ES-I3 (cell line): ENCODE measurements around the gene RANGAP1.

Source experiments
- H3K36me3 ChIP-seq: 2 replicates; pipeline ENCODE4 v1.6.1; 2013; ENCODE audit warnings: mild to moderate bottlenecking, low read length, control low read depth, moderate library complexity; ENCODE audit not compliant: insufficient read depth
- H3K4me1 ChIP-seq: 2 replicates; pipeline ENCODE4 v1.6.1; 2013; ENCODE audit warnings: mild to moderate bottlenecking, control low read depth, low read length; ENCODE audit not compliant: insufficient read depth
- H3K9ac ChIP-seq: 2 replicates; pipeline ENCODE4 v1.6.1; 2013; ENCODE audit warnings: low read depth, mild to moderate bottlenecking, low read length, moderate library complexity
- H3K9me3 ChIP-seq: 2 replicates; pipeline ENCODE4 v1.6.1; 2013; ENCODE audit warnings: mild to moderate bottlenecking, low read length, moderate library complexity; ENCODE audit not compliant: control insufficient read depth, insufficient read depth

RANGAP1 gene

DNA sequence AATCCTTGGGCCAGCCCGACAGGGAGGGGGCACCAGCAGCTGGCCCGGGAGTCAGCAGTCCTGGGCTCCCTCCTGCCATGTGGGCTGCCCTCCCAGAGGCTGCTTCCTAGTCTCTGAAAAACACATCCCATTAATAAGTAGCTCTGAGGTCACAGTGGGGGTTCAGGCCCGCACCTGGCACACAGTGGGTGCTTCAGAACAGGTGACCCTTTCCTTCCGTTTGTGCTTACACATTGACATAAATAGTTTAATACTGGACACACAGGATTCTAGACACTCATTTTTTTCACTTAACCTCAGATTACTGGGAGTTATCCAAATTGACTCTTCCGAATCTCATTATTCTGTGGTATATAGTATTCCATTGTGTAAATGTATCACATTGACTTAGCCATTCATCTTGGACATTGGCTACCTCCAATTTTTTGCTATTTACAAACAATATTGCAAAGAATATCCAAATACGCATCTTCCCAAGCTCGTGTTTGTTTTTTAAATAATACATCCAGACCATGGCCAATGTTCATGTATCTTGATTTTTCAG, 44.8 kb downstream of the RANGAP1 start:
- no peak overlapping the region for H3K9ac ChIP-seq
- no peaks in the 10 kb centered on the region; the same call in 1 of the 2 replicates for H3K36me3 ChIP-seq
- H3K4me1 ChIP-seq, result peaks cover 3% of the 10 kb centered on the region; the same call in 1 of the 2 replicates
- no peaks in the 10 kb centered on the region for H3K9me3 ChIP-seq

- H3K4me1 ChIP-seq, result peaks cover 3% of the 10 kb centered on the region; the same call in 1 of the 2 replicates
- H3K9ac ChIP-seq, result no peak within 1 kb of the TSS; the same call in 1 of the 2 replicates
- no peaks in the 10 kb centered on the region; the same call in 1 of the 2 replicates for H3K36me3 ChIP-seq
- no peaks in the 10 kb centered on the region for H3K9me3 ChIP-seq
Observed at GRCh38 chr22:41240377-41241132, 45.4 kb downstream of the RANGAP1 start, which contains the start of gene CHADL. CHADL (minus strand) TSS chr22:41240931; CDS start chr22:41240881, 50 bp downstream.

- H3K4me1 ChIP-seq, result peaks cover 3% of the 10 kb centered on the region; the same call in 1 of the 2 replicates
- no peak overlapping the region for H3K9ac ChIP-seq
- H3K36me3 ChIP-seq, result no peaks in the 10 kb centered on the region
- H3K9me3 ChIP-seq, result no peaks in the 10 kb centered on the region
Observed at GRCh38 chr22:41239443-41240128, 46.4 kb downstream of the RANGAP1 start.

DNA sequence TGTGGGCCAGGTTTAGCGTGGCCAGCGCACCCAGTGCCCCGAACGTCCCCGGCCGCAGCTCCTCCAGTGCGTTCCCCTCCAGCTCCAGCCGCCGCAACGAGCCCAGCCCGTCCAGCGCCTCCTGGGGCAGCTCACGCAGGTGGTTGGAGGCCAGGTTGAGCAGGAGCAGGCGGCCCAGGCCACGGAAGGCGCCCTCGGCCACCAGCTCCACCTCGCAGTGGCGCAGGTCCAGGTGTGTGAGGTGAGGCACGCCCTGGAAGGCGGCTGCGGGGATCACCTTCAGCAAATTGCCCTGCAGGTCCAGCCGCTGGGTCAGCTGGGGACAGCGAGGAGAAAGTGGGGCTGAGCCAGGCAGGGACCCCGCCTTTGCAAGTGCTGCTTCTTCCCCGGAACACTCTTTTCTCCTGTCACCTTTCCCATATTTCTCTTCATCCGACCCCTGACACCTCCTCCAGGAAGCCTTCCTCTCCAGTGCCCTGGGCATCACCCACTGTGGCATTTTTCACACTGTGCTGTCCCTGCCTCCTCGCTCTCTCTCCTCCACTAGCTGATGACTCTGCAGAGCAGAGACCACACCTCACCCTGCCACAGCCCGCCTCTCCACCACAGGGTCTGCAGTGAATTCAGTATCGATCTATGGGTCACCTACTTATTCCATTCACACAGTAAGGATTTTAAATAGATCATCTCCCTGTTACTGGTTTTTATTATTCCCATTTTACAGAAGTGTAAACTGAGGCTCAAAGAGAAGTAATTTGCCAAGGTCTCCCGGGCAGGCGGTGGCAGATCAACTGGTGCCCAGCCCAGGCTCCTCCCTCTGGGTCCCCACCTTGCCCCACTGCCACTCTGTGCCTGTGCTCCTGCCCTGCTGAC, 47.2 kb downstream of the RANGAP1 start:
- H3K36me3 ChIP-seq, result no peaks in the 10 kb centered on the region
- no peak overlapping the region for H3K9ac ChIP-seq
- H3K4me1 ChIP-seq, result peaks cover 3% of the 10 kb centered on the region; the same call in 1 of the 2 replicates
- no peaks in the 10 kb centered on the region for H3K9me3 ChIP-seq

DNA sequence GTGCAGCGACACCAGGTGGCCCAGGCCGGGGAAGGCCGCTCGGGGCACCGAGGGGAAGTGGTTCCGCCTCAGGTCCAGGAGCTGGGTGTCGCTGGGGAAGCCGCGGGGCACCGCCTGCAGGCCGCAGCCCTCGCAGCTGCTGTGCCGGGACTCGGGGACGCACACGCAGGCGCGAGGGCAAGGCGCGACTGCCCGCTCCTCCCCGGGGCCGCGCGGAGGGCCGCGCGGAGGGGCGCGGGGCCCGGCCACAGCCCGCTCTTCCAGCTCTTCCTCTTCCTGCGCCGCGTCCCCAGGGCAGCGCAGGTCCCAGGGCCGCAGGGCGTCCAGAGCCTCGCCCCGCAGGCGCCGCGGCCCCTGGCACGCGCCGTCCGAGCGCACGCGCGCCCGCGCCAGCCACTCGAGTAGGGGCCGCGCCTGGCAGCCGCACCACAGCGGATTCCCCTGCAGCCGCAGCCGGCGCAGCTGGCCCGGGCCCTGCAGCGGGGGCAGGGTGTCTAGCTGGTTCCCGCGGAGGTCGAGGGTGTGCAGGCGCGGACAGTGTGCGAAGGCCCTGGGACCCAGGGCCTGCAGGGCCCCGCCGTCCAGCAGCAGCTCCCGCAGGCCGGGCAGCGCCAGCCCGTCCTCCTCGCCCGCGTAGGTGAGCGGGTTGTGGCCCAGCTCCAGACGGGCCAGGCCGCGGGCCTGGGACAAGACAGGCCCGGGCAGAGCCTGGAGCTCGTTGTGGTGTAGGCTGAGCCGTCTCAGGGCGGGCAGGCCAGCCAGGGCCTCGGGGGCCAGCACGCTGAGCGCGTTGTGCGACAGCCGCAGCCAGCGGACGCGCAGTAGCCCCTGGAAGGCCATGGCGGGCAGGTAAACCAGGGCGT, 48.0 kb downstream of the RANGAP1 start:
- H3K9ac ChIP-seq, result peak overlapping the region; percentile 30
- no peaks in the 10 kb centered on the region for H3K36me3 ChIP-seq
- H3K4me1 ChIP-seq, result peaks cover 3% of the 10 kb centered on the region; the same call in 1 of the 2 replicates
- no peaks in the 10 kb centered on the region for H3K9me3 ChIP-seq

GRCh38 chr22:41237036-41237706, 48.8 kb downstream of the RANGAP1 start:
- peaks cover 3% of the 10 kb centered on the region; the same call in 1 of the 2 replicates for H3K4me1 ChIP-seq
- H3K36me3 ChIP-seq, result no peaks in the 10 kb centered on the region
- H3K9ac ChIP-seq, result peak overlapping the region; percentile 30
- no peaks in the 10 kb centered on the region for H3K9me3 ChIP-seq

DNA sequence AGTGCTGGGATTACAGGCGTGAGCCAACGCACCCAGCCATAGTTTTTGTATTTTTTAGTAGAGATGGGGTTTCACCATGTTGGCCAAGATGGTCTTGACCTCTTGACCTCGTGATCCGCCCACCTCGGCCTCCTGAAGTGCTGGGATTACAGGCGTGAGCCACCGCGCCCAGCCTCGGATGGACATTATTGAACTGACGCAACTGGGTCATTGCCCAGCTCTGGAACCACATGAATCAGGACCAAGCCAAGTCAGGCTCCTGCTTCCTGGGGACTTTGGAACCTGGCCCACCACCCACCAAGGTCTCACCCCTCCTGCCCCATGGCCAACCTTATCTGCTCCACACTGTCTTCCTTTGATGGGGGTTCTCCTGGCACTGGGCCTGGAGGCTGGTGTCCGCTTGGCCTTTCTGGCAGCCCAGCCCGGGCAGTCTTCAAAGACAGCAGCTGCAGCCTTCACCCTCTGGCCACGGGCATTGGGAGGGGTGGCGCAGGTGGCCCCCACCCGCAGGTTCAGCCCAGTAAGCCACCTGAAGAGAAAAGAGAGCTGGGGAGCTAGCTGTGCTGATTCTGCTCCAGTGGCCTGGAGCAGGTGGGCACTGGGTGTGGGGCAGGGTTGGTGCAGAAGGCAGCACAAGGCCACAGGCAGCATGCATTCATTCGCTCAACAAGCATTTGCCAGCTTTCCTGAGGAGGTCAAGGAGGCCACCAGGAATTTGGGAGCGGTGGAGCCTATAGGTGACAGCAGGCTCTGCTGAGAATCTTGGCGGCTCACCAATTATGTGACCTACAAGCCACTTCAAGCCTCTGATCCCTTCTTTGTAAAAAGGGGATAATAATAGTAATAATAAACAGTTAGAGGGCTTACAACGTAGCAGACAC, 50.9 kb downstream of the RANGAP1 start:
- Histone ChIP-seq H3K4me1 (no peaks in the 10 kb centered on the region; the same call in 1 of the 2 replicates), H3K9ac (no peak overlapping the region), H3K36me3 (peaks cover 5% of the 10 kb centered on the region), H3K9me3 (no peaks in the 10 kb centered on the region)

GRCh38 chr22:41231369-41231768, 54.6 kb downstream of the RANGAP1 start:
- Histone ChIP-seq H3K36me3 (peaks cover 8% of the 10 kb centered on the region), H3K9me3 (no peaks in the 10 kb centered on the region), H3K9ac (no peak overlapping the region), H3K4me1 (no peaks in the 10 kb centered on the region; the same call in 1 of the 2 replicates)

DNA sequence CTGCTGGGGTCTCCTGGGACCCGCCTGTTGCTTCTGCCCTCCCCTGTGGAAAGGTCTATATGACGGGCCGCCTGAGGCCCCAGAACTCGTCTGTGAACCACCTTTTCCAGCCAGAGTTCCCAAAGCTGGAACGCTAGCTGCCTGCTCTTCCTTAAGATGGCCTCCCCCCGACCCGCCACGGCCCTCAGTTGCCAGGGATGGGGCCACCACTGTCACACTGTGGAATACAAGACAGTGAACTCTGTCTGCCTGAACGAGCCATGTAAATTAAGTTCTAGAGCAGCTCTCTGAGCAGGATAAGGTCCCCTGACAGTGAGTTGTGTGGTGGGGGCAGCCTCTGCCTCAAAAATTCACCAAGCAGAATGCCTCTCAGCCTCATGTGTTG, 55.6 kb downstream of the RANGAP1 start:
- Histone ChIP-seq H3K9me3 (no peaks in the 10 kb centered on the region), H3K4me1 (no peaks in the 10 kb centered on the region), H3K9ac (no peak overlapping the region), H3K36me3 (peaks cover 11% of the 10 kb centered on the region)

DNA sequence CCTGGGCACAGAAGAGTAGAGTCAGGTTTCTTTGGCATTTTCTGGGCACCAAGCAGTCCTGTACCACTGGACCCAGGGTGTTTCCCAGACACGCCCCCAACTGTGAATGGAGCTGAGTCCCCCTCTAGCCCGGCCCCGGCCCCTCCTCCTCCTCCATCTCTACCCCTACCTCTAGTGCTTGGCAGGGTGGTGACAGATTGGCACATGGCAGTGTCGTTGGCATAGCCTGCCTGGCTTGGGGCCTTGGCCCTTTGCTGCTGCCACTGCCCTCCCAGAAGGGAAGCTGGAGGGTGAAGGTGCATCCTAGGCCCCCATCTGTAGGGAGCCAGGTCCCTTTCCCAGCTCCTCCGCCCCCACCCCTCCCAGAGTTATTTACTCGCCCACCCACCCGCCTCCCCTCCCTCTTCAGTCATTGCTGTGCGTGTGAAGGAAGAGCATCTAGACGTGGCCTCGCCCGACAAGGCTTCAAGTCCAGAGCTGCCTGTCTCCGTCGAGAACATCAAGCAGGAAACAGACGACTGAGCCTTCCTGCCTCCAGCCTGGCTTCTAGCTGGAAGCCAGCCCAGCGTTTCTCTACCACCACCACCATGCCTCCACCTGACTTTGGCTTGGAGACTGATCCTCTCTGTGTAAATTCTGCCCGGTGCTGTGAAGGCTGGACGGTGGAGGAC, 56.1 kb downstream of the RANGAP1 start:
- Histone ChIP-seq H3K36me3 (peaks cover 14% of the 10 kb centered on the region), H3K4me1 (no peaks in the 10 kb centered on the region), H3K9me3 (no peaks in the 10 kb centered on the region), H3K9ac (no peak overlapping the region)

DNA sequence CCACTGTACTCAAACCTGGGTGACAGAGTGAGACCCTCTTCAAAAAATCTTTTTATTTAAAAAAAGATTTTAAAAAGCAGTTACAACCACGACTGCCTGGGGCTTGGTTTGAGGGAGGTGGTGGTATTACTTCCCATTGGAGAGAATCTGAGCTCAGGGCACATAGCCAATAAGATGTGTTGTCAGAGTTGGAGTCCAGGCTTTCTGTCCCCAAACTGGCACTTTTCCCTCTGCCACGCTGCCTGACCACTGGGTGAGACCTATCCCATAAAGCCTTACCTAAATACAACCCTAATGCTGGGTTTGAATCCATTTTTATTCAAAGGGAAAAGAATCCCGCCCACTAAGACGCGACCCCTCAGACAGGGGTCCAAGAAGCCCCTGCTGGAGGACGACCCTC, 56.8 kb downstream of the RANGAP1 start:
- H3K36me3 ChIP-seq, result peaks cover 15% of the 10 kb centered on the region
- H3K9ac ChIP-seq, result no peak overlapping the region
- no peaks in the 10 kb centered on the region for H3K9me3 ChIP-seq
- H3K4me1 ChIP-seq, result no peaks in the 10 kb centered on the region
